ENCODE measurements around the gene LAMA2.
"Not testable (repeated sequence)": the region's sequence is repeated elsewhere in the genome, so short reads cannot be mapped to it uniquely, and the experiment has no call there.

LAMA2 gene

DNA sequence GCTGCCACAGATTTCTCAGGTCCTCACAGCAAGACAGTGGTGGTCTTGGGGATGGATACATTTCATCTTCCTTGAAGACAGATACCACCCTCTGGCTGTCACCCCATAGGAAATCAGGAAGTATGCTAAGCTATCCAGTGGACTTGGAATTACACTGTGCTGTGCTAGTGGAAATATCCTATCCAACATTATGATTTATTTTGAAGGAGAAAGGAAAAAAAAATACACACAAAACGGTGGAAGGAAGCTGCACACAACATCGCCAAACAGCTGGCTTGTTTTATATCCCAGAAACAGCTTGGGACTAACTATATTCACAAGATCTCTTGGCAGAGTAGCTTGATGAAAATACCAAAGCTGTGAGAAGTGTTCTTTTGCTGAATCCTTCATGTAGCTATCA lies 257.6 kb downstream of the LAMA2 start:
- TF ChIP-seq SUZ12 (IDR thresholded peaks at IDR 0.05; ENCODE audit: extremely low read depth, insufficient read depth, insufficient read length): no peak
- no peak for TF ChIP-seq ZNF274 (IDR thresholded peaks at IDR 0.05; ENCODE audit: low read depth, low read length)
- no peak for TF ChIP-seq YY1 (IDR thresholded peaks at IDR 0.05; ENCODE audit: insufficient read depth, insufficient read length)
- DNase-seq (ENCODE audit: low read depth, low spot score): no peak
- Histone ChIP-seq H3K9ac (ENCODE audit: insufficient read length, low read depth) (no peak overlapping the region), H3K4me3 (ENCODE audit: insufficient read length, low read depth) (no peak overlapping the region), H3K4me1 (ENCODE audit: insufficient read depth, insufficient read length) (no peaks in the 10 kb centered on the region), H3K9me3 (ENCODE audit: insufficient read depth, low read length) (no peaks in the 10 kb centered on the region), H3K27me3 (ENCODE audit: insufficient read depth, insufficient read length) (no peaks in the 10 kb centered on the region), H3K36me3 (ENCODE audit: insufficient read depth, insufficient read length, low read length) (no peaks in the 10 kb centered on the region)

GRCh38 chr6:129141499-129141898 lies 258.6 kb downstream of the LAMA2 start:
- Histone ChIP-seq H3K9me3 (ENCODE audit: insufficient read depth, low read length) (no peaks in the 10 kb centered on the region), H3K27me3 (ENCODE audit: insufficient read depth, insufficient read length) (no peaks in the 10 kb centered on the region), H3K36me3 (ENCODE audit: insufficient read depth, insufficient read length, low read length) (no peaks in the 10 kb centered on the region), H3K4me1 (ENCODE audit: insufficient read depth, insufficient read length) (no peaks in the 10 kb centered on the region), H3K9ac (ENCODE audit: insufficient read length, low read depth) (no peak overlapping the region), H3K4me3 (ENCODE audit: insufficient read length, low read depth) (no peak overlapping the region)
- DNase-seq (ENCODE audit: low read depth, low spot score): no peak
- no peak for TF ChIP-seq YY1 (IDR thresholded peaks at IDR 0.05; ENCODE audit: insufficient read depth, insufficient read length)
- no peak for TF ChIP-seq SUZ12 (IDR thresholded peaks at IDR 0.05; ENCODE audit: extremely low read depth, insufficient read depth, insufficient read length)
- no peak for TF ChIP-seq ZNF274 (IDR thresholded peaks at IDR 0.05; ENCODE audit: low read depth, low read length)

GRCh38 chr6:129146902-129147301 lies 264.0 kb downstream of the LAMA2 start:
- no peaks in the 10 kb centered on the region for H3K36me3 ChIP-seq (ENCODE audit: insufficient read depth, insufficient read length, low read length)
- H3K9ac ChIP-seq (ENCODE audit: insufficient read length, low read depth): no peak overlapping the region
- no peak for DNase-seq (ENCODE audit: low read depth, low spot score)
- TF ChIP-seq YY1 (IDR thresholded peaks at IDR 0.05; ENCODE audit: insufficient read depth, insufficient read length) (no peak), ZNF274 (IDR thresholded peaks at IDR 0.05; ENCODE audit: low read depth, low read length) (no peak), SUZ12 (IDR thresholded peaks at IDR 0.05; ENCODE audit: extremely low read depth, insufficient read depth, insufficient read length) (no peak)
- H3K27me3 ChIP-seq (ENCODE audit: insufficient read depth, insufficient read length): no peaks in the 10 kb centered on the region
- no peaks in the 10 kb centered on the region for H3K4me1 ChIP-seq (ENCODE audit: insufficient read depth, insufficient read length)
- H3K9me3 ChIP-seq (ENCODE audit: insufficient read depth, low read length): no peaks in the 10 kb centered on the region
- no peak overlapping the region for H3K4me3 ChIP-seq (ENCODE audit: insufficient read length, low read depth)

DNA sequence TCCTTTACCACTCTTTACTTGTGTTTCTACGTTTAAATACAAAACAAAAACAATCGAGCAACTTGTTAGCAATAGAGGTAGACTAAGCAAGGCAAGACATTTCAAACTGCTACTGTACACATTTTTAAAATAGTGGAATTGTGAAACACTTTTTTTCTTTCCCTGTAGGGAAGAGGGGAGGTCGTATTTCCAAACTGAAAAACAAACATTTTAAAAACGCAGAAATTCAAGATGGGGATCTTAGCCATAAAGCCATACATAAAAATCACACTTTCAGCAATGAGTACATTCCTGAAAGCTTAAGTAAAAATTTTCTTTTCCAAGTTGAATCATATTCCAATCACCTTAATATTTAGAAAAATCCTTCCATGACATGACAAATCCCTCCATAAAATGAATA lies 267.6 kb downstream of the LAMA2 start:
- Histone ChIP-seq H3K9me3 (ENCODE audit: insufficient read depth, low read length) (no peaks in the 10 kb centered on the region), H3K4me1 (ENCODE audit: insufficient read depth, insufficient read length) (no peaks in the 10 kb centered on the region), H3K9ac (ENCODE audit: insufficient read length, low read depth) (no peak overlapping the region), H3K4me3 (ENCODE audit: insufficient read length, low read depth) (no peak overlapping the region), H3K27me3 (ENCODE audit: insufficient read depth, insufficient read length) (no peaks in the 10 kb centered on the region), H3K36me3 (ENCODE audit: insufficient read depth, insufficient read length, low read length) (no peaks in the 10 kb centered on the region)
- TF ChIP-seq SUZ12 (IDR thresholded peaks at IDR 0.05; ENCODE audit: extremely low read depth, insufficient read depth, insufficient read length) (no peak), YY1 (IDR thresholded peaks at IDR 0.05; ENCODE audit: insufficient read depth, insufficient read length) (no peak), ZNF274 (IDR thresholded peaks at IDR 0.05; ENCODE audit: low read depth, low read length) (no peak)
- DNase-seq (ENCODE audit: low read depth, low spot score): no peak

GRCh38 chr6:129153257-129153656 lies 270.3 kb downstream of the LAMA2 start:
- H3K4me3 ChIP-seq (ENCODE audit: insufficient read length, low read depth): no peak overlapping the region
- TF ChIP-seq YY1 (IDR thresholded peaks at IDR 0.05; ENCODE audit: insufficient read depth, insufficient read length) (no peak), ZNF274 (IDR thresholded peaks at IDR 0.05; ENCODE audit: low read depth, low read length) (no peak), SUZ12 (IDR thresholded peaks at IDR 0.05; ENCODE audit: extremely low read depth, insufficient read depth, insufficient read length) (no peak)
- no peaks in the 10 kb centered on the region for H3K9me3 ChIP-seq (ENCODE audit: insufficient read depth, low read length)
- H3K9ac ChIP-seq (ENCODE audit: insufficient read length, low read depth): no peak overlapping the region
- DNase-seq (ENCODE audit: low read depth, low spot score): no peak
- H3K36me3 ChIP-seq (ENCODE audit: insufficient read depth, insufficient read length, low read length): no peaks in the 10 kb centered on the region
- H3K27me3 ChIP-seq (ENCODE audit: insufficient read depth, insufficient read length): no peaks in the 10 kb centered on the region
- H3K4me1 ChIP-seq (ENCODE audit: insufficient read depth, insufficient read length): no peaks in the 10 kb centered on the region

- not testable (repeated sequence) for H3K9me3 ChIP-seq (ENCODE audit: insufficient read depth, low read length); H3K4me3 ChIP-seq (ENCODE audit: insufficient read length, low read depth); H3K4me1 ChIP-seq (ENCODE audit: insufficient read depth, insufficient read length); H3K36me3 ChIP-seq (ENCODE audit: insufficient read depth, insufficient read length, low read length); H3K9ac ChIP-seq (ENCODE audit: insufficient read length, low read depth); H3K27me3 ChIP-seq (ENCODE audit: insufficient read depth, insufficient read length); DNase-seq (ENCODE audit: low read depth, low spot score)
Observed at GRCh38 chr6:129159242-129159641, 276.3 kb downstream of the LAMA2 start.

GRCh38 chr6:129162605-129163004 lies 279.7 kb downstream of the LAMA2 start:
- Histone ChIP-seq H3K9ac (ENCODE audit: insufficient read length, low read depth) (no peak overlapping the region), H3K4me1 (ENCODE audit: insufficient read depth, insufficient read length) (no peaks in the 10 kb centered on the region), H3K9me3 (ENCODE audit: insufficient read depth, low read length) (no peaks in the 10 kb centered on the region), H3K4me3 (ENCODE audit: insufficient read length, low read depth) (no peak overlapping the region), H3K36me3 (ENCODE audit: insufficient read depth, insufficient read length, low read length) (no peaks in the 10 kb centered on the region), H3K27me3 (ENCODE audit: insufficient read depth, insufficient read length) (no peaks in the 10 kb centered on the region)
- no peak for DNase-seq (ENCODE audit: low read depth, low spot score)
- TF ChIP-seq YY1 (IDR thresholded peaks at IDR 0.05; ENCODE audit: insufficient read depth, insufficient read length): no peak
- TF ChIP-seq SUZ12 (IDR thresholded peaks at IDR 0.05; ENCODE audit: extremely low read depth, insufficient read depth, insufficient read length): no peak
- no peak for TF ChIP-seq ZNF274 (IDR thresholded peaks at IDR 0.05; ENCODE audit: low read depth, low read length)

GRCh38 chr6:129163551-129163950 lies 280.6 kb downstream of the LAMA2 start:
- TF ChIP-seq YY1 (IDR thresholded peaks at IDR 0.05; ENCODE audit: insufficient read depth, insufficient read length): no peak
- no peak for TF ChIP-seq ZNF274 (IDR thresholded peaks at IDR 0.05; ENCODE audit: low read depth, low read length)
- no peak for TF ChIP-seq SUZ12 (IDR thresholded peaks at IDR 0.05; ENCODE audit: extremely low read depth, insufficient read depth, insufficient read length)
- Histone ChIP-seq H3K4me1 (ENCODE audit: insufficient read depth, insufficient read length) (no peaks in the 10 kb centered on the region), H3K9me3 (ENCODE audit: insufficient read depth, low read length) (no peaks in the 10 kb centered on the region), H3K4me3 (ENCODE audit: insufficient read length, low read depth) (no peak overlapping the region), H3K27me3 (ENCODE audit: insufficient read depth, insufficient read length) (no peaks in the 10 kb centered on the region), H3K9ac (ENCODE audit: insufficient read length, low read depth) (no peak overlapping the region), H3K36me3 (ENCODE audit: insufficient read depth, insufficient read length, low read length) (no peaks in the 10 kb centered on the region)
- no peak for DNase-seq (ENCODE audit: low read depth, low spot score)

Measured in NT2/D1 (cell line).